IPS-18a (cell line): ENCODE results near the gene LYRM2.
A peak's percentile ranks its signal among the peaks of the same experiment; 100 is the strongest.

Experiments
- H3K27ac ChIP-seq: one replicate; pipeline ENCODE4 v1.5.1; 2013; ENCODE audit warnings: low read length
- H3K27me3 ChIP-seq: one replicate; pipeline ENCODE4 v1.6.1; 2013; ENCODE audit warnings: mild to moderate bottlenecking, low read length; ENCODE audit not compliant: control insufficient read depth, insufficient read depth
- H3K36me3 ChIP-seq: one replicate; pipeline ENCODE4 v1.6.1; 2013; ENCODE audit warnings: low read depth, low read length; ENCODE audit not compliant: control insufficient read depth
- H3K4me1 ChIP-seq: one replicate; pipeline ENCODE4 v1.6.1; 2013; ENCODE audit warnings: low read depth, low read length; ENCODE audit not compliant: control insufficient read depth
- H3K4me3 ChIP-seq: one replicate; pipeline ENCODE4 v1.5.1; 2013; ENCODE audit warnings: low read length
- H3K9ac ChIP-seq: one replicate; pipeline ENCODE4 v1.6.1; 2013; ENCODE audit warnings: mild to moderate bottlenecking, low read length, moderate library complexity
- H3K9me3 ChIP-seq: one replicate; pipeline ENCODE4 v1.6.1; 2013; ENCODE audit warnings: low read depth, low read length; ENCODE audit not compliant: control insufficient read depth

The LYRM2 gene

GRCh38 chr6:89567630-89568390, 70.7 kb downstream of the LYRM2 start:
- no peak overlapping the region for H3K4me3 ChIP-seq

GRCh38 chr6:89566930-89567629, 71.5 kb downstream of the LYRM2 start:
- Histone ChIP-seq H3K36me3 (no peaks in the 10 kb centered on the region), H3K4me3 (no peak overlapping the region), H3K27me3 (no peaks in the 10 kb centered on the region), H3K4me1 (peaks cover 8% of the 10 kb centered on the region), H3K27ac (no peak overlapping the region), H3K9ac (no peak overlapping the region), H3K9me3 (no peaks in the 10 kb centered on the region)

More at GRCh38 chr6:89567630-89568390, 70.7 kb downstream of the LYRM2 start:
- Histone ChIP-seq H3K36me3 (no peaks in the 10 kb centered on the region), H3K27ac (no peak overlapping the region), H3K27me3 (no peaks in the 10 kb centered on the region), H3K9ac (no peak overlapping the region), H3K4me1 (peaks cover 2% of the 10 kb centered on the region), H3K9me3 (no peaks in the 10 kb centered on the region)

GRCh38 chr6:89566008-89566800, 72.3 kb downstream of the LYRM2 start:
- Histone ChIP-seq H3K9ac (no peak overlapping the region), H3K27ac (no peak overlapping the region), H3K9me3 (no peaks in the 10 kb centered on the region), H3K36me3 (no peaks in the 10 kb centered on the region), H3K4me1 (peaks cover 8% of the 10 kb centered on the region), H3K4me3 (no peak overlapping the region), H3K27me3 (no peaks in the 10 kb centered on the region)

- Histone ChIP-seq H3K27me3 (no peaks in the 10 kb centered on the region), H3K36me3 (no peaks in the 10 kb centered on the region), H3K9ac (no peak overlapping the region)
Measured at GRCh38 chr6:89564752-89565427, 73.7 kb downstream of the LYRM2 start.

GRCh38 chr6:89563866-89564265, 74.7 kb downstream of the LYRM2 start:
- no peaks in the 10 kb centered on the region for H3K36me3 ChIP-seq
- H3K27ac ChIP-seq, result no peak overlapping the region
- peaks cover 8% of the 10 kb centered on the region for H3K4me1 ChIP-seq
- no peak overlapping the region for H3K9ac ChIP-seq
- H3K9me3 ChIP-seq, result no peaks in the 10 kb centered on the region
- no peaks in the 10 kb centered on the region for H3K27me3 ChIP-seq
- no peak overlapping the region for H3K4me3 ChIP-seq

More at GRCh38 chr6:89564752-89565427, 73.7 kb downstream of the LYRM2 start:
- no peaks in the 10 kb centered on the region for H3K9me3 ChIP-seq
- H3K4me1 ChIP-seq, result peaks cover 8% of the 10 kb centered on the region
- no peak overlapping the region for H3K4me3 ChIP-seq
- H3K27ac ChIP-seq, result no peak overlapping the region

- Histone ChIP-seq H3K4me3 (no peak overlapping the region), H3K36me3 (no peaks in the 10 kb centered on the region), H3K9ac (no peak overlapping the region), H3K27me3 (no peaks in the 10 kb centered on the region), H3K9me3 (peaks cover 8% of the 10 kb centered on the region), H3K4me1 (peaks cover 8% of the 10 kb centered on the region), H3K27ac (no peak overlapping the region)
Measured at GRCh38 chr6:89562093-89562973, 76.2 kb downstream of the LYRM2 start.

- Histone ChIP-seq H3K4me3 (no peak overlapping the region), H3K9me3 (peaks cover 8% of the 10 kb centered on the region), H3K4me1 (peaks cover 22% of the 10 kb centered on the region), H3K27ac (no peak overlapping the region), H3K9ac (no peak overlapping the region), H3K27me3 (no peaks in the 10 kb centered on the region), H3K36me3 (no peaks in the 10 kb centered on the region)
Measured at GRCh38 chr6:89559487-89559886, 79.1 kb downstream of the LYRM2 start.

- Histone ChIP-seq H3K27ac (no peak overlapping the region), H3K9ac (no peak overlapping the region), H3K9me3 (peaks cover 8% of the 10 kb centered on the region), H3K4me1 (peaks cover 14% of the 10 kb centered on the region), H3K36me3 (no peaks in the 10 kb centered on the region), H3K4me3 (peak overlapping the region; percentile 4), H3K27me3 (no peaks in the 10 kb centered on the region)
Measured at GRCh38 chr6:89555806-89556205, 82.7 kb downstream of the LYRM2 start.

GRCh38 chr6:89555031-89555430, 83.5 kb downstream of the LYRM2 start:
- Histone ChIP-seq H3K27me3 (no peaks in the 10 kb centered on the region), H3K4me1 (peaks cover 14% of the 10 kb centered on the region), H3K36me3 (no peaks in the 10 kb centered on the region), H3K9ac (no peak overlapping the region), H3K27ac (no peak overlapping the region), H3K4me3 (no peak overlapping the region), H3K9me3 (peaks cover 8% of the 10 kb centered on the region)

- H3K4me1 ChIP-seq, result peaks cover 14% of the 10 kb centered on the region
- H3K9me3 ChIP-seq, result peaks cover 8% of the 10 kb centered on the region
- H3K4me3 ChIP-seq, result no peak overlapping the region
- no peaks in the 10 kb centered on the region for H3K36me3 ChIP-seq
- no peak overlapping the region for H3K9ac ChIP-seq
- no peaks in the 10 kb centered on the region for H3K27me3 ChIP-seq
- H3K27ac ChIP-seq, result no peak overlapping the region
Measured at GRCh38 chr6:89554106-89554505, 84.4 kb downstream of the LYRM2 start.
